BE2C (cell line): ENCODE data around the gene PRKG1.

Source experiments
- DNase-seq: peaks from one replicate; pipeline ENCODE4 v3.0.0-alpha.2; 2020
- H3K27me3 ChIP-seq: fragments of 250-450 bp; sonication (Bioruptor Pico); 2 replicates; pipeline ENCODE4 v1.5.1; 2020; ENCODE audit warnings: mild to moderate bottlenecking
- H3K36me3 ChIP-seq: fragments of 250-450 bp; sonication (Bioruptor Pico); 2 replicates; pipeline ENCODE4 v1.5.1; 2020; ENCODE audit warnings: mild to moderate bottlenecking
- H3K4me1 ChIP-seq: fragments of 250-450 bp; sonication (Bioruptor Pico); 2 replicates; pipeline ENCODE4 v1.5.1; 2020
- H3K4me3 ChIP-seq: 2 replicates; pipeline ENCODE4 v1.5.1; 2011; ENCODE audit warnings: low read depth, low read length
- H3K9me3 ChIP-seq: fragments of 250-450 bp; sonication (Bioruptor Pico); 2 replicates; pipeline ENCODE4 v1.5.1; 2020
- CTCF ChIP-seq: IDR thresholded peaks from 2 replicates; pipeline ENCODE4 v1.5.1; 2012; ENCODE audit warnings: mild to moderate bottlenecking, low read depth, low read length

PRKG1 gene

DNA sequence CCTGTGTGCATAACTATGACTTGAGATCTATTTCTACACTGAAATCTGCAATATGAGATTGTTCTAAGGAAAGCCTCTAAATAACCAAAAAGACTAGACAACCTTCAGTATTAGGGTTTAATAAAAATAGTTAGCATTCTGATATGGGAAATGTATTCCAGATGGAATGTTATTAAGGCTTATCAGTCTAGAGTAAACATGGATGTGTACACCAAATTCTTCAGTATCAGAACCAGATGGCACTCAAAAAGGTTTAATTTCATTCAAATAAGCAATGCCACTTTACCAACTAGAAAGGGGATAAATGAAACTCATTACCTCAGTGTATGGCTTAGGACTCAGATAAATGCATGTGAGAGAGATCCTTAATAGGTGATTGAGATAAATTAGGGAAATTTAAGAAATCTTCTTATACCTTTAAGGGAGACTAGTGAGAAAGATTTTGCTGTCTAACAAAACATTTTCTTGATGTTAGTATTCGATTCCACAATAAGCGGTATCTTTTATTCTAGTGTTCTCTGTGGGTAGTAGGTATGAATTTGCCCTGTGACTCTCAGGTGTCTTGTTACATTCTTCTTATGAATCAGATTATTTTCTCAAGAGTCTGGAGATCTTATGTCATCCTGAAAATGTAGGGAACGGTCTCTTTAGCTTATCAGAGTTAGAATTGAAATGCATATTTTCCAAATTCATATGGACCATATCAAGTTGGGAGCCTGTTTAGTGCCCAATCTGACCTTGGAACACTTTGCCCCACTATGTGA is 159.2 kb downstream of the PRKG1 start:
- DNase-seq = no peak
- Histone ChIP-seq H3K4me1 (no peaks in the 10 kb centered on the region), H3K36me3 (no peaks in the 10 kb centered on the region), H3K9me3 (no peaks in the 10 kb centered on the region), H3K4me3 (no peak overlapping the region), H3K27me3 (no peaks in the 10 kb centered on the region)
- TF ChIP-seq CTCF = no peak

- no peaks in the 10 kb centered on the region for H3K9me3 ChIP-seq
- no peak overlapping the region for H3K4me3 ChIP-seq
- TF ChIP-seq CTCF = no peak
- H3K4me1 ChIP-seq = no peaks in the 10 kb centered on the region
- no peaks in the 10 kb centered on the region for H3K36me3 ChIP-seq
- DNase-seq = no peak
- H3K27me3 ChIP-seq = no peaks in the 10 kb centered on the region
These were observed 161.6 kb downstream of the PRKG1 start for GRCh38 chr10:51235865-51236264.

- no peaks in the 10 kb centered on the region for H3K9me3 ChIP-seq
- H3K4me1 ChIP-seq = no peaks in the 10 kb centered on the region
- TF ChIP-seq CTCF = no peak
- no peaks in the 10 kb centered on the region for H3K36me3 ChIP-seq
- no peak overlapping the region for H3K4me3 ChIP-seq
- no peaks in the 10 kb centered on the region for H3K27me3 ChIP-seq
- no peak for DNase-seq
These were observed 164.7 kb downstream of the PRKG1 start for GRCh38 chr10:51239006-51239405.

- Histone ChIP-seq H3K4me3 (no peak overlapping the region), H3K4me1 (no peaks in the 10 kb centered on the region), H3K9me3 (no peaks in the 10 kb centered on the region), H3K36me3 (no peaks in the 10 kb centered on the region), H3K27me3 (no peaks in the 10 kb centered on the region)
- DNase-seq = no peak
- no peak for TF ChIP-seq CTCF
These were observed 167.2 kb downstream of the PRKG1 start for GRCh38 chr10:51241461-51241860.

GRCh38 chr10:51242393-51242792 is 168.1 kb downstream of the PRKG1 start:
- Histone ChIP-seq H3K9me3 (no peaks in the 10 kb centered on the region), H3K27me3 (no peaks in the 10 kb centered on the region), H3K36me3 (no peaks in the 10 kb centered on the region), H3K4me3 (no peak overlapping the region), H3K4me1 (no peaks in the 10 kb centered on the region)
- DNase-seq = no peak
- no peak for TF ChIP-seq CTCF

DNA sequence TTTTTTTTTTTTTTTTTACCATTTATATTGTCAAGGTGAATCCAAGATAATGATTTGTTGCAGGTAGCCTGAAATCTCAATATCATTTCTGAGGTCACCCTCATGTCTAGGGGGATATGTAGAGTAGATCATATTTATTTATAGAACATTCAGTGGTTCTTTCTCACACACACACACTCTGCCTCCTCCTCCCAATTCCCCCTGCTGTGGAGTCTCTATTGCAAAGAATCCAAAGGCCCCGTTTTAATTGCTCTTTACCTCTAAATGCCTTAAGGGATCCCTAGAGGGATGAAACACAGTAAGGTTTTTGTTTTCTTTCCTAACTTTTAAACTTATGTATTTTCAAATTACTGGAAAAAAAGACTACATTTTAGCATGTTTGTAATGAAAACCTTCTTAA is 170.0 kb downstream of the PRKG1 start:
- Histone ChIP-seq H3K4me3 (no peak overlapping the region), H3K36me3 (no peaks in the 10 kb centered on the region), H3K27me3 (no peaks in the 10 kb centered on the region), H3K9me3 (no peaks in the 10 kb centered on the region), H3K4me1 (no peaks in the 10 kb centered on the region)
- no peak for TF ChIP-seq CTCF
- no peak for DNase-seq
